ENCODE results near the gene CCND2. TPM values are rescaled to one million over a fixed set of nuclear protein-coding genes. Genes with fewer than 3 reads are reported as not detected.

The CCND2 gene
- total and polyA plus RNA-seq, 3 experiments from 2014 or later: 72.4 to 792 (median 784) TPM

DNA sequence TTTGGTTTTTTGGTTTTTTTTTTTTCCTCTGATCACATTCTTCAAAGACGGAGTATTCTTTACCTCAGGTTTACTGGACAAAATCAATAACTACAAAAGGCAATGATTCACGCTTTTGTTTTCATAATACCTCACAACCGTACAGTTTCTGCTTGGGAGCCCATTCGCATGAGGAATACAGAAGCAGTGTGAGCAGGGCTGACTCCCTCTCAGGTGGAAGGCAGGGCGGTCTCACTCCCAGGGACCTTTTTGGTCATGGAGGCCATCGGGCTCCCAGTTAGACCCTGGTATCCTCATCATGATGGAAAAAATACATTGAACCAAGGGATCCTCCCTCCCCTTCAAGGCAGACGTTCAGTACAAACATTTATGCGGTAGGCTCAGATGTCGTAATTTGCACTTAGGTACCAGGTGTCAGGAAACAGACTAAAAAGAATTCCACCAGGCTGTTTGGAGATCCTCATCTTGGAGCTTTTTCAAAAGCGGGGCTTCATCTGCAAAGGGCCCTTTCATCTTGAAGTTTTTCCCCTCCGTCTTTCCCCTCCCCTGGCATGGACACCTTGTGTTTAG, 28.5 kb downstream of the CCND2 start:
- H3K27ac Mint-ChIP-seq: peak overlapping the region in 1 of 8 donors; percentile 37
- H3K4me3 ChIP-seq (ENCODE audit: low read length): no peak overlapping the region
- no peaks in the 10 kb centered on the region for H3K27me3 Mint-ChIP-seq
- no peaks in the 10 kb centered on the region for H3K9me3 Mint-ChIP-seq
- DNase-seq: no peak
- H3K27ac ChIP-seq (ENCODE audit: low read depth, low read length): no peak overlapping the region
- no peaks in the 10 kb centered on the region for H3K4me1 ChIP-seq (ENCODE audit: insufficient read depth, low read length)
- H3K27me3 ChIP-seq (ENCODE audit: insufficient read depth, low read length, poor library complexity, severe bottlenecking): no peaks in the 10 kb centered on the region
- H3K4me3 Mint-ChIP-seq: no peak overlapping the region
- ChIA-PET POLR2A (no interaction called here), CTCF (no interaction called here)
- H3K36me3 Mint-ChIP-seq: peaks cover 0 to 98% (median 28%) of the 10 kb centered on the region in 3 donors
- H3K9me3 ChIP-seq (ENCODE audit: low read length): no peaks in the 10 kb centered on the region
- H3K4me1 Mint-ChIP-seq: peaks cover 0 to 31% (median 19%) of the 10 kb centered on the region in 3 donors
- peaks cover 64% of the 10 kb centered on the region for H3K36me3 ChIP-seq (ENCODE audit: insufficient read depth, low read length)

GRCh38 chr12:4302881-4303280, 29.3 kb downstream of the CCND2 start:
- Mint-ChIP-seq H3K4me1 (peaks cover 0 to 30% (median 14%) of the 10 kb centered on the region in 3 donors), H3K36me3 (peaks cover 0 to 97% (median 31%) of the 10 kb centered on the region in 3 donors), H3K27ac (peak overlapping the region in 6 of 8 donors; percentile 19 to 94 (median 56)), H3K27me3 (no peaks in the 10 kb centered on the region), H3K9me3 (no peaks in the 10 kb centered on the region), H3K4me3 (no peak overlapping the region)
- no peaks in the 10 kb centered on the region for H3K4me1 ChIP-seq (ENCODE audit: insufficient read depth, low read length)
- H3K4me3 ChIP-seq (ENCODE audit: low read length): no peak overlapping the region
- DNase-seq: no peak
- ChIA-PET POLR2A (no interaction called here), CTCF (no interaction called here)
- H3K9me3 ChIP-seq (ENCODE audit: low read length): no peaks in the 10 kb centered on the region
- H3K27ac ChIP-seq (ENCODE audit: low read depth, low read length): no peak overlapping the region
- H3K27me3 ChIP-seq (ENCODE audit: insufficient read depth, low read length, poor library complexity, severe bottlenecking): no peaks in the 10 kb centered on the region
- peaks cover 62% of the 10 kb centered on the region for H3K36me3 ChIP-seq (ENCODE audit: insufficient read depth, low read length)

GRCh38 chr12:4303750-4304149, 30.2 kb downstream of the CCND2 start:
- H3K36me3 Mint-ChIP-seq: peaks cover 0 to 97% (median 30%) of the 10 kb centered on the region in 3 donors
- H3K4me3 Mint-ChIP-seq: no peak overlapping the region
- CTCF ChIA-PET: no interaction called here
- H3K4me1 Mint-ChIP-seq: peaks cover 0 to 23% (median 6%) of the 10 kb centered on the region in 3 donors
- Histone ChIP-seq H3K27me3 (ENCODE audit: insufficient read depth, low read length, poor library complexity, severe bottlenecking) (no peaks in the 10 kb centered on the region), H3K4me1 (ENCODE audit: insufficient read depth, low read length) (no peaks in the 10 kb centered on the region), H3K9me3 (ENCODE audit: low read length) (no peaks in the 10 kb centered on the region), H3K4me3 (ENCODE audit: low read length) (no peak overlapping the region), H3K36me3 (ENCODE audit: insufficient read depth, low read length) (peaks cover 53% of the 10 kb centered on the region), H3K27ac (ENCODE audit: low read depth, low read length) (no peak overlapping the region)
- peak overlapping the region in 5 of 8 donors; percentile 17 to 60 (median 32) for H3K27ac Mint-ChIP-seq
- DNase-seq: no peak
- H3K9me3 Mint-ChIP-seq: no peaks in the 10 kb centered on the region
- no peaks in the 10 kb centered on the region for H3K27me3 Mint-ChIP-seq
- POLR2A ChIA-PET: no interaction called here

DNA sequence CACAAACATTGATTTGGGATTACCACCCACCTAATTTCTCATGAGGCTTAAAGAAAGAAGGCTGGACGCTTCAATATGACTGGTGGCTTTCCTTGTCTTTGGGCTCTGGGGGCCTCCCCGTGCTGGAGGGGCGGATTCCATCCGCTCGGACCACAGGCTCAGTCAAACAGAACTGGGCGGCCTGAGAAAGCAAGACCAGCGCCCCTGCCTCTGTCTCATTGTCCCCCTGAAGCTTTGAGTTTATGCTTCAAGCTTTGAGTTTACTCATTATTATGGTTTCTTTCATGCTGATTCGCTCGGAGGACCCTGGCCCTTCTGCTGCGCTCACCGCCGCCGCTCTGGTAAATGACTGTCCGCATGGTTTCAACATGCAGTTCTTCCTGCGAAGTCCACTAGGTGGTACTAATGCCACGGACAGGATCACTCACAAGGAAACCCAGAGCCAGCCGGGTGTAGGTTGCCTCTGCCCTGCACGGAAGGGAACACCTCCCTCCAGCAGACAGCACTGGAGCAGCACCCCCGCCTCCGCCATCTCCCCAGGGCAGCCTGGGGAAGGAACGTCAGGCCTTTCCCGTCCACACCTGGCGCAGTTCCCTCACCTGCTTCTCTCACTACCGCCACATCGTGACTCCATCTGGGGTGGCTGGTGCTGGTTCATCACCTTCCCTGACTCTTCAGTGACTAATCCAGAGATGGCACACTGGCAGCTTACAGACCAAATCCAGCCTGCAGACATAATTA, 34.2 kb downstream of the CCND2 start:
- Mint-ChIP-seq H3K4me1 (peaks cover 0 to 8% (median 0%) of the 10 kb centered on the region in 3 donors), H3K27ac (peak overlapping the region in 1 of 8 donors; percentile 48), H3K9me3 (no peaks in the 10 kb centered on the region), H3K27me3 (no peaks in the 10 kb centered on the region), H3K4me3 (no peak overlapping the region), H3K36me3 (peaks cover 0 to 83% (median 15%) of the 10 kb centered on the region in 3 donors)
- DNase-seq: no peak
- no peaks in the 10 kb centered on the region for H3K4me1 ChIP-seq (ENCODE audit: insufficient read depth, low read length)
- no peak overlapping the region for H3K27ac ChIP-seq (ENCODE audit: low read depth, low read length)
- peaks cover 21% of the 10 kb centered on the region for H3K36me3 ChIP-seq (ENCODE audit: insufficient read depth, low read length)
- ChIA-PET CTCF (no interaction called here), POLR2A (no interaction called here)
- no peak overlapping the region for H3K4me3 ChIP-seq (ENCODE audit: low read length)
- no peaks in the 10 kb centered on the region for H3K9me3 ChIP-seq (ENCODE audit: low read length)
- no peaks in the 10 kb centered on the region for H3K27me3 ChIP-seq (ENCODE audit: insufficient read depth, low read length, poor library complexity, severe bottlenecking)

DNA sequence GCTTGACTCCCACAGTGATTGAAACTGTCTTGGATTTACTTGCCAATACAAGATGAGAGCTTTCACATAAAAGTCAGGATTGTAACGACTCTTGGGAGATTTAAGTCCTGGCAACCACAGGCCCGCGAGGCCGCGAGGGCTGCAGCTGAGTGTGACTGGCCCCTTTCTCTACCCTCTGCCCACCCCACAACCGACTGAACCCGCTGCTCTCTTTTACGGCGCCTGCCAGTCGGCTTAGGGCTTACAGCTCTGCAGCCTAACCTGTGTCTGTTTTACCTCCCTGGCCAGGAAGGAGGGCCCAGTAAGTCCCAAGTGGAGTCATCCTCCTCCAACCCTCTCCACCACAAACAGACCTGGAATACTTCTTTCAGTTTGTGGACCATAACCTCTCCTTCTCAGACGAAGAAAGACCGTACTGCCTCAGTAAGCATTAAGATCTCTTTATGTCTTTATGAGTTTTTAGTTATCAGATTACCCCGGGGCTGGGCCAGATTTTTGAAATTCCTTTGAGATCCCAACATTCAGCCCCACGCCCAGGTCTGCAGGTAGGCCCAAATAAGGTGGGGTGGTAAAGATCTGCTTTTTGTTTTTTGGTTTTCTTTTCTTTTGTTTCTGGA, 34.9 kb downstream of the CCND2 start:
- Mint-ChIP-seq H3K27me3 (no peaks in the 10 kb centered on the region), H3K36me3 (peaks cover 0 to 77% (median 14%) of the 10 kb centered on the region in 3 donors), H3K4me3 (no peak overlapping the region), H3K9me3 (no peaks in the 10 kb centered on the region), H3K4me1 (peaks cover 0 to 8% (median 0%) of the 10 kb centered on the region in 3 donors), H3K27ac (peak overlapping the region in 4 of 8 donors; percentile 2 to 48 (median 22))
- Histone ChIP-seq H3K27me3 (ENCODE audit: insufficient read depth, low read length, poor library complexity, severe bottlenecking) (no peaks in the 10 kb centered on the region), H3K4me3 (ENCODE audit: low read length) (no peak overlapping the region), H3K4me1 (ENCODE audit: insufficient read depth, low read length) (no peaks in the 10 kb centered on the region), H3K27ac (ENCODE audit: low read depth, low read length) (no peak overlapping the region), H3K36me3 (ENCODE audit: insufficient read depth, low read length) (peaks cover 19% of the 10 kb centered on the region), H3K9me3 (ENCODE audit: low read length) (no peaks in the 10 kb centered on the region)
- ChIA-PET POLR2A (no interaction called here), CTCF (no interaction called here)
- DNase-seq: no peak

GRCh38 chr12:4311776-4312175, 38.2 kb downstream of the CCND2 start:
- Mint-ChIP-seq H3K4me1 (peaks cover 0 to 4% (median 0%) of the 10 kb centered on the region in 3 donors), H3K9me3 (no peaks in the 10 kb centered on the region), H3K36me3 (peaks cover 0 to 44% (median 12%) of the 10 kb centered on the region in 3 donors), H3K4me3 (no peak overlapping the region), H3K27ac (peak overlapping the region in 2 of 8 donors; percentile 23 to 41), H3K27me3 (no peaks in the 10 kb centered on the region)
- DNase-seq: no peak
- no peak overlapping the region for H3K4me3 ChIP-seq (ENCODE audit: low read length)
- ChIA-PET CTCF (no interaction called here), POLR2A (no interaction called here)
- no peaks in the 10 kb centered on the region for H3K9me3 ChIP-seq (ENCODE audit: low read length)
- H3K27ac ChIP-seq (ENCODE audit: low read depth, low read length): no peak overlapping the region
- H3K36me3 ChIP-seq (ENCODE audit: insufficient read depth, low read length): no peaks in the 10 kb centered on the region
- no peaks in the 10 kb centered on the region for H3K27me3 ChIP-seq (ENCODE audit: insufficient read depth, low read length, poor library complexity, severe bottlenecking)
- no peaks in the 10 kb centered on the region for H3K4me1 ChIP-seq (ENCODE audit: insufficient read depth, low read length)

GRCh38 chr12:4312251-4312650, 38.7 kb downstream of the CCND2 start:
- peak overlapping the region in 1 of 8 donors; percentile 23 for H3K27ac Mint-ChIP-seq
- Histone ChIP-seq H3K4me1 (ENCODE audit: insufficient read depth, low read length) (no peaks in the 10 kb centered on the region), H3K36me3 (ENCODE audit: insufficient read depth, low read length) (no peaks in the 10 kb centered on the region), H3K9me3 (ENCODE audit: low read length) (no peaks in the 10 kb centered on the region), H3K4me3 (ENCODE audit: low read length) (no peak overlapping the region), H3K27me3 (ENCODE audit: insufficient read depth, low read length, poor library complexity, severe bottlenecking) (no peaks in the 10 kb centered on the region), H3K27ac (ENCODE audit: low read depth, low read length) (no peak overlapping the region)
- DNase-seq: no peak
- H3K27me3 Mint-ChIP-seq: no peaks in the 10 kb centered on the region
- no peak overlapping the region for H3K4me3 Mint-ChIP-seq
- H3K9me3 Mint-ChIP-seq: no peaks in the 10 kb centered on the region
- POLR2A ChIA-PET: no interaction called here
- CTCF ChIA-PET: no interaction called here
- peaks cover 0 to 39% (median 8%) of the 10 kb centered on the region in 3 donors for H3K36me3 Mint-ChIP-seq
- H3K4me1 Mint-ChIP-seq: peaks cover 0 to 4% (median 0%) of the 10 kb centered on the region in 3 donors

GRCh38 chr12:4320497-4320852, 46.9 kb downstream of the CCND2 start:
- Histone ChIP-seq H3K9me3 (ENCODE audit: low read length) (no peaks in the 10 kb centered on the region), H3K27me3 (ENCODE audit: insufficient read depth, low read length, poor library complexity, severe bottlenecking) (no peaks in the 10 kb centered on the region), H3K4me3 (ENCODE audit: low read length) (peak overlapping the region; percentile 98), H3K27ac (ENCODE audit: low read depth, low read length) (peak overlapping the region; percentile 72), H3K36me3 (ENCODE audit: insufficient read depth, low read length) (no peaks in the 10 kb centered on the region), H3K4me1 (ENCODE audit: insufficient read depth, low read length) (peaks cover 20% of the 10 kb centered on the region)
- peak overlapping the region; percentile 84 to 100 (median 96) for H3K27ac Mint-ChIP-seq
- H3K4me1 Mint-ChIP-seq: peaks cover 30 to 46% (median 44%) of the 10 kb centered on the region in 3 donors
- peaks cover 0 to 2% of the 10 kb centered on the region in 2 donors for H3K27me3 Mint-ChIP-seq
- peak overlapping the region; percentile 92 to 98 (median 94) for H3K4me3 Mint-ChIP-seq
- no peak for DNase-seq
- no peaks in the 10 kb centered on the region for H3K9me3 Mint-ChIP-seq
- peaks cover 0 to 12% (median 2%) of the 10 kb centered on the region in 3 donors for H3K36me3 Mint-ChIP-seq
- CTCF ChIA-PET: no interaction called here
- POLR2A ChIA-PET: no interaction called here
